HepG2 (cell line): ENCODE data around the gene PTGR1. TPM values are rescaled to one million over a fixed set of nuclear protein-coding genes. Genes with fewer than 3 reads are reported as not detected.

Experiments used
- ATAC-seq: fragments of 200-7000 bp; cut with Tn5 transposase; 3 replicates; pipeline ENCODE4 v1.9.1; 2020; ENCODE audit warnings: mild to moderate bottlenecking, moderate library complexity
- BruUV-seq: library from RNA; stranded (reverse); fragments of 400-500 nt; replicated peaks from 2 replicates; lab custom pipeline; 2021; lab: Mats Ljungman, UMichigan
- CTCF ChIA-PET: fragments of 300-600 bp; formaldehyde crosslinking; extraction: SDS; loops from one replicate; lab custom pipeline; 2021; ENCODE audit warnings: low total read pairs, inconsistent platforms, low intra/inter-chr PET ratio; lab: Yijun Ruan, JAX
- POLR2A ChIA-PET: fragments of 350-600 bp; sonication (Branson Sonifier 250); formaldehyde crosslinking; loops from one replicate; lab custom pipeline; 2020; ENCODE audit warnings: antibody characterized with exemption, inconsistent platforms; lab: Yijun Ruan, JAX
- DNase-seq: peaks from one replicate; pipeline ENCODE4 v3.0.0-alpha.2; 2015; ENCODE audit warnings: low spot score
- FAIRE-seq: peaks from 3 replicates; lab custom pipeline; 2011; peaks lifted over from hg19 to GRCh38; lab: Jason Lieb, UNC
- H2AFZ ChIP-seq: one replicate; pipeline ENCODE4 v1.6.1; 2011; ENCODE audit warnings: low read length, inconsistent platforms
- H3K27ac ChIP-seq: fragments of 300-600 bp; 3 replicates; pipeline ENCODE4 v1.8.0; 2011; ENCODE audit warnings: mixed run types, mild to moderate bottlenecking, mixed read lengths, low read length, inconsistent platforms; ENCODE audit not compliant: insufficient read depth; ENCODE audit errors: extremely low read length
- H3K27me3 ChIP-seq, 2 experiments: fragments of 200-600 bp in 1 of 2; 2 replicates in 1 of 2; 3 replicates in 1 of 2; pipeline versions ENCODE4 v1.6.0 to v1.8.0; 2011; ENCODE audit warnings: low read length in 2 of 2, mild to moderate bottlenecking in 2 of 2, moderate library complexity in 2 of 2, inconsistent platforms in 1 of 2; ENCODE audit not compliant: insufficient read depth in 2 of 2, control insufficient read depth in 1 of 2
- H3K36me3 ChIP-seq, 2 experiments: fragments of 200-600 bp in 1 of 2; replicated peaks in 1 of 2; 2 replicates in 1 of 2; 3 replicates in 1 of 2; pipeline versions ENCODE4 v1.5.1 to v1.8.0; 2011; ENCODE audit warnings: low read length in 2 of 2, inconsistent platforms in 1 of 2; ENCODE audit not compliant: insufficient read depth in 2 of 2, control insufficient read depth in 1 of 2
- H3K4me1 ChIP-seq: 2 replicates; pipeline ENCODE4 v1.5.1; 2012; ENCODE audit warnings: low read length, inconsistent platforms; ENCODE audit not compliant: insufficient read depth
- H3K4me2 ChIP-seq: 2 replicates; pipeline ENCODE4 v1.6.0; 2011; ENCODE audit warnings: low read depth, low read length, inconsistent platforms
- H3K4me3 ChIP-seq, 3 experiments: fragments of 200-600 bp in 1 of 3; sonication (generic), shearing (Covaris generic) in 1 of 3; replicated peaks in 1 of 3; 2 replicates each; pipeline ENCODE4 v1.5.1; 2011 to 2016; ENCODE audit warnings: low read length in 3 of 3, inconsistent platforms in 2 of 3, low read depth in 2 of 3, mild to moderate bottlenecking in 2 of 3, control low read depth in 1 of 3, mixed read lengths in 1 of 3; ENCODE audit not compliant: insufficient read depth in 1 of 3
- H3K79me2 ChIP-seq: one replicate; pipeline ENCODE4 v1.6.1; 2011; ENCODE audit warnings: low read length, inconsistent platforms; ENCODE audit not compliant: insufficient read depth
- H3K9ac ChIP-seq: 2 replicates; pipeline ENCODE4 v1.6.0; 2011; ENCODE audit warnings: mild to moderate bottlenecking, low read depth, low read length, inconsistent platforms; ENCODE audit not compliant: insufficient read depth
- H3K9me3 ChIP-seq: 2 replicates; pipeline ENCODE4 v1.5.1; 2012; ENCODE audit warnings: mild to moderate bottlenecking, low read length
- H4K20me1 ChIP-seq: 2 replicates; pipeline ENCODE4 v1.6.0; 2011; ENCODE audit warnings: inconsistent platforms, mild to moderate bottlenecking, low read length, moderate library complexity; ENCODE audit not compliant: insufficient read depth
- CBFB ChIP-seq: sonication (generic); formaldehyde crosslinking; IDR thresholded peaks from 2 replicates; pipeline ENCODE4 v1.4.0; 2020; ENCODE audit warnings: missing genetic modification reagents
- GABPB1 ChIP-seq: IDR thresholded peaks from 2 replicates; pipeline ENCODE4 v1.6.1; 2016; ENCODE audit warnings: mild to moderate bottlenecking, missing genetic modification reagents, moderate library complexity, missing compliant biosample characterization
- GFI1 ChIP-seq: sonication (generic); formaldehyde crosslinking; IDR thresholded peaks from 2 replicates; pipeline ENCODE4 v1.5.0; 2020; ENCODE audit warnings: missing genetic modification reagents, mild to moderate bottlenecking, borderline replicate concordance
- MXD3 ChIP-seq: IDR thresholded peaks from 2 replicates; pipeline ENCODE4 v1.6.1; 2016; ENCODE audit warnings: mild to moderate bottlenecking, missing biosample characterization, missing genetic modification reagents
- PRPF4 ChIP-seq: fragments of 200-400 bp; formaldehyde crosslinking; IDR thresholded peaks from 2 replicates; pipeline ENCODE4 v1.6.1; 2016; ENCODE audit warnings: low read length, low read depth; ENCODE audit not compliant: poor library complexity, severe bottlenecking
- ZHX1 ChIP-seq: sonication (generic); formaldehyde crosslinking; IDR thresholded peaks from 2 replicates; pipeline ENCODE4 v1.8.1; 2022; ENCODE audit warnings: low read depth, mild to moderate bottlenecking, missing genetic modification reagents
- ZNF431 ChIP-seq: sonication (generic); formaldehyde crosslinking; IDR thresholded peaks from 2 replicates; pipeline ENCODE4 v1.9.0; 2022; ENCODE audit warnings: missing genetic modification reagents, low read depth, mild to moderate bottlenecking, borderline replicate concordance
- ZNF7 ChIP-seq: IDR thresholded peaks from 2 replicates; pipeline ENCODE4 v1.6.1; 2016; ENCODE audit warnings: missing biosample characterization, missing genetic modification reagents
- ZNF800 ChIP-seq: sonication (generic); formaldehyde crosslinking; IDR thresholded peaks from 2 replicates; pipeline ENCODE4 v1.4.0; 2020; ENCODE audit warnings: missing genetic modification reagents
- WGBS: methylation state at CpG from one replicate; pipeline ENCODE4 v1.1.6; 2017; ENCODE audit warnings: low lambda C conversion rate; 5-methylcytosine and 5-hydroxymethylcytosine counted together
- in situ Hi-C: cut with HindIII; loops from 2 replicates; pipeline ENCODE4 v1.10.0; 2017; ENCODE audit warnings: low pct_unique_long_range_greater_than_20kb; ENCODE audit not compliant: extremely low pct_ligation_motif_present
- intact Hi-C: fragments of 100-400 bp; cut with micrococcal nuclease; formaldehyde crosslinking; loops from one replicate; pipeline ENCODE4 v1.10.0; 2022; ENCODE audit not compliant: unreplicated experiment
- polyA plus RNA-seq, 8 experiments: library from polyadenylated mRNA; depleted of rRNA in 3 of 8; stranded (reverse) in 7 of 8; unstranded in 1 of 8; fragments of >200 nt; fragmentation: Illumina TruSeq in 4 of 8; extraction: Trizol in 4 of 8; gene quantifications; 2 replicates each; pipeline versions ENCODE4 v1.2.1 to v1.2.3, GENCODE V29; 2011 to 2016; ENCODE audit warnings: low read depth in 4 of 8, missing spikeins in 1 of 8, mixed read lengths in 1 of 8; ENCODE audit not compliant: insufficient read depth in 1 of 8
- total RNA-seq, 5 experiments: library from RNA; depleted of rRNA; stranded (reverse); fragments of >200 nt; fragmentation: Illumina TruSeq; extraction: Trizol; gene quantifications; 2 replicates each; pipeline ENCODE4 v1.2.3, GENCODE V29; 2016; ENCODE audit warnings: low read depth in 1 of 5
- TF ChIP-seq, protein P1 (sequence below): sonication (generic); formaldehyde crosslinking; IDR thresholded peaks from 2 replicates; pipeline ENCODE4 v1.8.1; 2023; ENCODE audit warnings: mild to moderate bottlenecking, inconsistent platforms, moderate library complexity, missing genetic modification reagents, borderline replicate concordance

The PTGR1 gene
- total and polyA plus RNA-seq, 2 of the 13 experiments (the other 11 are each of a cell fraction or from before 2014, with no cell fraction given): 6.0 to 15.8 TPM

DNA sequence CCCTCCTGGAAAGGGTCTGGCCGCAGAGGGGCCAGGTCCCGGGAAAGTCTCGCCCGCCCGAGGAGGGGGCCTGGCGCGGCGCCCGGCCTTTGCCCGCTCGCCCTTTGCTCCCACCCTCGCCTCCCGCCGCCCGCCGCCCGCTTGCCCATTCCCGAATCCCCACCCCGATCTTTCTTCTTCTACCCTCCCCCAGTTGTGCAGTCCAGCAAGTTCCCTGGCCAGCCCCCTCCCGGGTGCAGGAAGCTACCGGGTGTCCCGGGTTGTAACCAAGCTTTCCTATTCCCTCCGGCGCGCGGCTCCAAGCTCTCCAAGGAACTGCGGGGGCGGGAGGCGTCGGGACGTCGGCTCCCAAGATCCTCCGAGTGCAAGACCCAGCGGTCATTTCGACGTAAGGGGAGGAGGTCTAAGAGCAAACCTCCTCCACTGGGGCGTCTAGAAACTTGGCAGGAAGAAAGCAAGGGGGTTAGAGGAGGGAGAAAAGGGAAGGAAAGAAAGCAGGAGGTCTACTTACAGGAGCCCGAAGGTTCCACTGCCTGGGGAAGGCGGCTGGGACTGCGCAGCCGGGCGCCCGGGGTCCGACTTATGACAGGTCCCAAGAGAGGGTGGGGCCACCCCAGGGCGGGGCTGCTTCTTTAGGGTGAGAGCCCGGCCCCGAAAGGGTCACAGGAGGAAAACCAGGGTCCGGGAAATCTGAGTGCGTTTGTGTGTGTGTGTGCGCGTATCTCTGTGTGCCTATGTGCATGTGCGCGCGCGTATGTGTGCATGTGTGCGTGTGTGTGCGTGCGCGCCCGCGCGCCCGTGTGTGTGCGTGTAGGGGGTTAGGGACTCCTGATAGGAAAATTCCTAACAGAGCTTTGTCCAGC is at the start of gene PTGR1 (continued):
- TF ChIP-seq ZHX1 (CRISPR knock-in tag) (no peak), GABPB1 (CRISPR knock-in tag) (peak; percentile 22; the same call in 1 of the 2 replicates), MXD3 (no peak), ZNF800 (no peak)

DNA sequence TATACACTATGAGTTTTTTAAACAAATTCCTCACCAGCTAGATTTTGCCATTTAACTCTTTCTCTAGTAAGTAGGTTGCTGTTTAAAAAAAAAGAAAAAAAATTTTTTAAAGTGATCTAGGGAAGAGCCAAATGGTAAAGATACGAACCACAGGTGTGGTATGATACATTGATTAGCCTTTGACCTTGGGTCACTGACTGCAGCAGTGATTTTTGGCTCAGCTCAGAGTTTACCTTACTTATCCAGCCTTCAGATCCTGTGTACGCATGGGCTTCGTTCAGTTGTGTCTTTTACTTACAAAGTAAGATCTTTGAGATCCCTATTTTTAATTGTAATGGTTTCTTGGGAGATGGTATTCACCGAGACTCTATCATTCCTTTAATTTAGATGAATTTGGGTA is 49.6 kb upstream of the PTGR1 start:
- H3K9me3 ChIP-seq: no peaks in the 10 kb centered on the region
- H4K20me1 ChIP-seq: no peaks in the 10 kb centered on the region
- FAIRE-seq (no peak), DNase-seq (no peak), ATAC-seq (no peak)
- BruUV-seq: no TSS peak
- H3K4me3 ChIP-seq: no peak overlapping the region
- POLR2A ChIA-PET: no interaction called here
- CTCF ChIA-PET: no interaction called here
- H3K27ac ChIP-seq: no peak overlapping the region
- H3K27me3 ChIP-seq: no peaks in the 10 kb centered on the region
- 90% methylated on average over 4 of the region's 4 CpGs for WGBS
- no peak overlapping the region for H2AFZ ChIP-seq
- H3K4me1 ChIP-seq: peaks cover 6% of the 10 kb centered on the region
- in situ Hi-C loops (no loop called here), intact Hi-C loops (no loop called here)
- peaks cover 1 to 28% of the 10 kb centered on the region in 2 experiments; a peak in 3 of 5 replicates for H3K36me3 ChIP-seq
- H3K79me2 ChIP-seq: no peaks in the 10 kb centered on the region
- TF ChIP-seq ZNF7 (no peak), CBFB (CRISPR knock-in tag) (no peak), GFI1 (CRISPR knock-in tag) (0 out of 2 replicates have a peak, but pooled peaks have one; percentile 44), ZNF431 (CRISPR knock-in tag) (no peak), PRPF4 (no peak)
- TF ChIP-seq, protein P1, sequence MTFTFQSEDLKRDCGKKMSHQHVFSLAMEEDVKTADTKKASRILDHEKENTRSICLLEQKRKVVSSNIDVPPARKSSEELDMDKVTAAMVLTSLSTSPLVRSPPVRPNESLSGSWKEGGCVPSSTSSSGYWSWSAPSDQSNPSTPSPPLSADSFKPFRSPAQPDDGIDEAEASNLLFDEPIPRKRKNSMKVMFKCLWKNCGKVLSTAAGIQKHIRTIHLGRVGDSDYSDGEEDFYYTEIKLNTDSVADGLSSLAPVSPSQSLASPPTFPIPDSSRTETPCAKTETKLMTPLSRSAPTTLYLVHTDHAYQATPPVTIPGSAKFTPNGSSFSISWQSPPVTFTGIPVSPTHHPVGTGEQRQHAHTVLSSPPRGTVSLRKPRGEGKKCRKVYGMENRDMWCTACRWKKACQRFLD (CRISPR knock-in tag): no peak
- H3K9ac ChIP-seq: no peak overlapping the region
- H3K4me2 ChIP-seq: no peak overlapping the region
